Hepatocyte (in vitro differentiated cells): ENCODE results near the gene PAXIP1.

Experiments used
- EZH2 ChIP-seq: fragments of 200-600 bp; sonication (generic); IDR thresholded peaks from 2 replicates; pipeline ENCODE4 v1.6.1; 2016; ENCODE audit warnings: antibody characterized with exemption, mild to moderate bottlenecking, borderline replicate concordance
- EZH2phosphoT487 ChIP-seq: fragments of 200-600 bp; sonication (generic); IDR thresholded peaks from one replicate; pipeline ENCODE4 v1.6.1; 2018; ENCODE audit warnings: antibody characterized with exemption, mild to moderate bottlenecking, low read depth, moderate library complexity; ENCODE audit not compliant: unreplicated experiment, severe bottlenecking
- TF ChIP-seq, protein P1 (sequence below): fragments of 200-600 bp; sonication (generic); IDR thresholded peaks from 2 replicates; pipeline ENCODE4 v1.5.1; 2016; ENCODE audit warnings: antibody characterized with exemption, mild to moderate bottlenecking; ENCODE audit not compliant: poor library complexity

DNA sequence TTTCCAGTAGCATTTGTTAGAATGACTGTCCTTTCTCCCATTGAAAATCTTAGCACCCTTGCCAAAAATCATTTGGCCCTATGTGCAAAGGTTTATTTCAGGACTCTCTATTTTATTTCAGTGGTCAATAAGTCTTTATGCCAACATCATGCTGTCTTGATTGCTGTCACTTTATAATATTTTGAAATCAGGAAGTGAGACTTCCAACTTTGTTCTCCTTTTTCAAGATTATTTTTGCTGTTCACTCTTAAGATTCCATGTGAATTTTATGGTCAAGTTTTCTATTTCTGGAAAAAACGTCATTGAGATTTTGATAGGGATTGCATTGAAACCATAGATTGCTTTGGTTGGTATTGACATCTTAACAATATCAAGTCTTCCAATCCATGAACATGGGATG is 65.1 kb downstream of the PAXIP1 start:
- TF ChIP-seq EZH2phosphoT487 (no peak), EZH2 (no peak)
- TF ChIP-seq, protein P1, sequence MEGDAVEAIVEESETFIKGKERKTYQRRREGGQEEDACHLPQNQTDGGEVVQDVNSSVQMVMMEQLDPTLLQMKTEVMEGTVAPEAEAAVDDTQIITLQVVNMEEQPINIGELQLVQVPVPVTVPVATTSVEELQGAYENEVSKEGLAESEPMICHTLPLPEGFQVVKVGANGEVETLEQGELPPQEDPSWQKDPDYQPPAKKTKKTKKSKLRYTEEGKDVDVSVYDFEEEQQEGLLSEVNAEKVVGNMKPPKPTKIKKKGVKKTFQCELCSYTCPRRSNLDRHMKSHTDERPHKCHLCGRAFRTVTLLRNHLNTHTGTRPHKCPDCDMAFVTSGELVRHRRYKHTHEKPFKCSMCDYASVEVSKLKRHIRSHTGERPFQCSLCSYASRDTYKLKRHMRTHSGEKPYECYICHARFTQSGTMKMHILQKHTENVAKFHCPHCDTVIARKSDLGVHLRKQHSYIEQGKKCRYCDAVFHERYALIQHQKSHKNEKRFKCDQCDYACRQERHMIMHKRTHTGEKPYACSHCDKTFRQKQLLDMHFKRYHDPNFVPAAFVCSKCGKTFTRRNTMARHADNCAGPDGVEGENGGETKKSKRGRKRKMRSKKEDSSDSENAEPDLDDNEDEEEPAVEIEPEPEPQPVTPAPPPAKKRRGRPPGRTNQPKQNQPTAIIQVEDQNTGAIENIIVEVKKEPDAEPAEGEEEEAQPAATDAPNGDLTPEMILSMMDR, result no peak
